K562 (cell line): ENCODE measurements around the gene MSH3.

Source experiments
- CTCF ChIP-seq, 3 experiments: IDR thresholded peaks in 2 of 3; conservative IDR thresholded peaks in 1 of 3; 2 replicates each; pipeline ENCODE4 v1.5.1; 2011 to 2012; ENCODE audit warnings: low read length in 3 of 3, mild to moderate bottlenecking in 3 of 3, control low read depth in 2 of 3, improper control_type of control experiment in 1 of 3, inconsistent platforms in 1 of 3, low read depth in 1 of 3, mixed read lengths in 1 of 3, moderate library complexity in 1 of 3; ENCODE audit not compliant: insufficient read depth in 2 of 3
- FOSL1 ChIP-seq: fragments of 200-800 bp; sonication (Bioruptor generic); conservative IDR thresholded peaks from 2 replicates; pipeline ENCODE4 v1.6.1; 2016; ENCODE audit warnings: missing genetic modification characterization, missing compliant biosample characterization
- MXD1 ChIP-seq: fragments of 250-450 bp; sonication (Bioruptor Pico); IDR thresholded peaks from 2 replicates; pipeline ENCODE4 v1.8.0; 2021; ENCODE audit warnings: borderline replicate concordance, mild to moderate bottlenecking, moderate library complexity; ENCODE audit not compliant: poor library complexity, severe bottlenecking
- ZNF239 ChIP-seq: fragments of 250-450 bp; sonication (Bioruptor Pico); IDR thresholded peaks from 2 replicates; pipeline ENCODE4 v1.4.0; 2020; ENCODE audit warnings: mild to moderate bottlenecking

DNA sequence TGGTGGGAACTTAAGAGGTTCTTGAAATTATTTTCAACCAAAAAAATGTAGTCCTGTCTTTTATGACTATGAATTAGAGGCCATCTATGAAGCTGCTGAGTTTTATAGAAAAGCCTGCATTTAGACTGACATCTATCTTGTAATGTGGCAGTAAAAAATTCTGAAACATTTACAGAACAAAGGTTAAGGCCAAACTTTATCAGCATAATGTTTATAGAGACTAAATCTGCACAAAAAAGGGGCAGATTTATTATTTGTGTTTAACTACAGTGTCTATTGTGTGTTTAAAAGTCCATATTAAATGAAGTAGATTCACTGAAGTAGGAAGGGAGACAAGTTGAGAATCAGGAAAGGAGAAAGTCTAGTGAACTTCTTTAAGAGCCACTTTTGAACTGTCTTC is 47.1 kb upstream of the MSH3 start:
- TF ChIP-seq ZNF239 (no peak), CTCF (IDR thresholded peaks at IDR 0.05 in 2 of 3, conservative IDR thresholded peaks at IDR 0.05 in 1 of 3; ENCODE audit: insufficient read depth in 2 of 3, low read depth in 1 of 3, low read length in 3 of 3) (no peak), MXD1 (no peak), FOSL1 (tag) (no peak)
